ENCODE measurements around the gene KLHL21. TPM values are rescaled to one million over a fixed set of nuclear protein-coding genes. Genes with fewer than 3 reads are reported as not detected.
"Not testable (repeated sequence)": the region's sequence is repeated elsewhere in the genome, so short reads cannot be mapped to it uniquely, and the experiment has no call there.

KLHL21 gene
- 10 to 100 TPM; 26.1 to 33.8 TPM for total RNA-seq
- 98.4 to 205 reads per million in 2 donors for total RNA-seq

DNA sequence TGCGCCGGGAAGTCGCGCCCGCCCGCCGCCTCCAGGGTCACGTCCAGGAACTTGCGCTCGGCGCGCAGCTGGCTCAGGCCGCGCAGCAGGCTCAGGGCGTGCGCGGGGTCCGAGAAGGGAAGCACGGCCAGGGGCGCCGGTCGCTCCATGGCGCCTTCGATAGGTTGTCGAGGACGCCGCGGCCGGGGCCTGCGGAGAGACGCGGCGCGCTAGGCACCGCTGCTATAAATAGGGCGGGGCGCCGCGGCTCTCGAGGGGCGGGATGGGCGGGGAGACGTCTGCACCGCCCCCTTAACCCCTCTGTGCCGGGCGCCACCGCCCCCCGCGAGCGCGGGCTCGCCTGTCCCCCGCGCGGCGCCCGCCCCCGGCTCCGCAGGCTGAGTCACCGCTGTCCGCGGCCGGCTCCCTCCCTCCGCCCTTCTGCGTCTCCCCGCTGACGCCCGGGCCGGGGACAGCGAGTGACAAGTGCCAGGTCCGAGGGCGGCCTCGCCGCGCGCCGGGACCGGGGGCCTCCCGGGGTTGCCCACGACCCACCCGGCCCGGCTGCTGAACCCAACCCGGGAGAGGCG, at the start of gene KLHL21:
Gene KLHL21, minus strand, starts transcription at position 201 of the 569 bp plus-strand sequence. Its CDS starts 52 bp downstream, at position 149.
- ATAC-seq (peak; percentile 67), DNase-seq (peak; percentile 63 to 82 (median 82))
- Mint-ChIP-seq H3K27ac (peak within 1 kb of the TSS; percentile 91), H3K4me3 (peak within 1 kb of the TSS; percentile 98), H3K36me3 (ENCODE audit: low read depth) (no peaks in the 10 kb centered on the region), H3K27me3 (no peaks in the 10 kb centered on the region), H3K4me1 (peaks cover 16% of the 10 kb centered on the region)
- no peaks in the 10 kb centered on the region for H3K9me3 ChIP-seq (ENCODE audit: control insufficient read depth, low read length, poor library complexity, severe bottlenecking)

DNA sequence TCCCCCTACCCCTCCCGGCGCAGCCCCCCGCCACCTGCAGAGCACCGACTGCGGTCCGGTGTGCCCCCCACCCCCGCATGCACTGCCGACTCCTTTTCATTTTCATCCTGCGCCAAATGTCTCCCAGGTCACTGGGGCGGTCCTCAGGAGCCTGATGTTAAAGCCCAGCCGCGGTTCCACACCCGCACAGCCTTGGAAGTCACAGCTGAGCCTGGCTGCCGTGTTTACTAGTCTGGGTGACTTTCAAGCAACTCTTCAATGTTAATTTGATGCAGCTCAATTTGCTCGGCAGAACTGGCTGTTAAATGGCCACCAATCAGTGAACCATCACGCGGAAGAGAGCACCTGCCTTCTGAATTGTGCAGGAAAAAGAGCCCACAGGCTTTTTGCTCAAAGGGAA, 49.2 kb upstream of the KLHL21 start:
- no peak overlapping the region for H3K4me3 Mint-ChIP-seq
- H3K9me3 ChIP-seq (ENCODE audit: control insufficient read depth, low read length, poor library complexity, severe bottlenecking), result no peaks in the 10 kb centered on the region
- H3K27me3 Mint-ChIP-seq, result no peaks in the 10 kb centered on the region
- H3K4me1 Mint-ChIP-seq, result no peaks in the 10 kb centered on the region
- no peak for ATAC-seq
- H3K36me3 Mint-ChIP-seq (ENCODE audit: low read depth), result no peaks in the 10 kb centered on the region
- no peak for DNase-seq
- no peak overlapping the region for H3K27ac Mint-ChIP-seq

DNA sequence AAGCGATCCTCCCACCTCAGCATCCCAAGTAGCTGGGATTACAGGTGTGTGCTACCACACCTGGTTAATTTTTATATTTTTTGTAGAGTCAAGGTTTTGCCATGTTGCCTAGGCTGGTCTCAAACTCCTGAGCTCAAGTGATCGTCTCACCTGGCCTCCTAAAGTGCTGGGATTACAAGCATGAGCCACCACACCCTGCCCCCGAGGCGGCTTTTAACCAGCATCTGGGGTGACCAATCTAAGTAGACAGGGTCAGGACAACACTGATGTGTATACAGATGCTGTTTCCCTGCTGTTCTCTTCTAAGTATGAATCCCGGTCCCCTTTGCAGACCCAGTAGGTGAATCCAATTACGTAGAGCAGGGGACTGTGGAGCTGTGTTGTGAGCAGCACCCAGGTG, 45.9 kb upstream of the KLHL21 start:
- H3K9me3 ChIP-seq (ENCODE audit: control insufficient read depth, low read length, poor library complexity, severe bottlenecking), result no peaks in the 10 kb centered on the region
- Mint-ChIP-seq H3K27ac (no peak overlapping the region), H3K4me1 (peaks cover 3% of the 10 kb centered on the region), H3K36me3 (ENCODE audit: low read depth) (no peaks in the 10 kb centered on the region), H3K4me3 (no peak overlapping the region), H3K27me3 (no peaks in the 10 kb centered on the region)
- DNase-seq, result no peak
- no peak for ATAC-seq

DNA sequence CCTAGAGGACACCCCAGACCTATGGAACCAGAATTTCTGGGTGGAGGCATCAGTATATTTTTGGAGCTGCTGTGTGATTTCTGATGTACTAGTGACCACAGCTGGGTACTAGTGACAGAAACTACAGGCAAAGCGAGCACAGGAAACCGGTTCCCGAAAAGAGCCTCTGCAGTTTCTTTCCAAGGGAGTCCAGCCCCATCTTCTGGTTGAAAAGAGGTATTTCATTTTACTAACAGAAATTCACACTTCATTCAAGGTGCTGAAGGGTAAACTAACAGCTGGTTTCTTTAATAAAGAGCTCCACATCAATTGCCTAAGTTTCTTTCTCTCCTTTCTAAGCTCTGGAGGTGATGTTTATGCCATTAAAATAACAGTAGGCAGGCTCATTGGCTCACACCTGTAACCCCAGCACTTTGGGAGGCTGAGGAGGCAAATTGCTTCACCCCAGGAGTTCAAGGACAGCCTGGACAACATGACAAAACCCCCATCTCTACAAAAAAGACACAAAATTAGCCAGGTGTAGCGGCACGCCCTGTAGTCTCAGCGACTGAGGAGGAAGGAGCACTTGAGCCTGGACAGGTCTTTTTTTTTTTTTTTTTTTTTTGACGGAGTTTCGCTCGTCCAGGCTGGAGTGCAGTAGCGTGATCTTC, 44.0 kb upstream of the KLHL21 start:
- DNase-seq (no peak), ATAC-seq (peak; percentile 57)
- no peaks in the 10 kb centered on the region for H3K9me3 ChIP-seq (ENCODE audit: control insufficient read depth, low read length, poor library complexity, severe bottlenecking)
- Mint-ChIP-seq H3K27ac (peak overlapping the region; percentile 37), H3K4me1 (peaks cover 9% of the 10 kb centered on the region), H3K4me3 (no peak overlapping the region), H3K36me3 (ENCODE audit: low read depth) (peaks cover 8% of the 10 kb centered on the region), H3K27me3 (no peaks in the 10 kb centered on the region)

DNA sequence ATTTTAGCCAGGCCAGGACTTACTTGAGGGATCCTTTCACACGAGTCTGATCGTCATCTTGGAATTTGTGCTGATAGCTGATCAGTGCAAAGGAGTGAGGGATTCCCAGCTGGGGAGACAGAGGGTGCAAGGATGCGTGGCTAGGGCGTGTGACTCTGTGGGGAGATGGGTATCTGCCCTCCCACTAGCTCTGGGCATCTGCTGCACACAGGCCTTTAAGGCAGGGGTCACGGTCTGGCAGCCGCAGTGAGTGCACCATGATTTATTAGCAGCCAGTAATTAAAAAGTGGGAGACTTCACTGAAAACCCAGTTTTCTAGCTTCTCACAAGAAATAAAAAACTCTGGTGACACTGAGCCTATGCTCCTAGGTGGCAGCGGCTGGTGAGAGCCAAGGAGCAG, 42.3 kb upstream of the KLHL21 start:
- H3K4me3 Mint-ChIP-seq, result no peak overlapping the region
- peaks cover 8% of the 10 kb centered on the region for H3K36me3 Mint-ChIP-seq (ENCODE audit: low read depth)
- DNase-seq (no peak), ATAC-seq (no peak)
- H3K27ac Mint-ChIP-seq, result no peak overlapping the region
- no peaks in the 10 kb centered on the region for H3K27me3 Mint-ChIP-seq
- no peaks in the 10 kb centered on the region for H3K9me3 ChIP-seq (ENCODE audit: control insufficient read depth, low read length, poor library complexity, severe bottlenecking)
- H3K4me1 Mint-ChIP-seq, result peaks cover 9% of the 10 kb centered on the region

- not testable (repeated sequence) for H3K36me3 Mint-ChIP-seq (ENCODE audit: low read depth); H3K4me3 Mint-ChIP-seq; DNase-seq; H3K27ac Mint-ChIP-seq; H3K4me1 Mint-ChIP-seq; ATAC-seq; H3K27me3 Mint-ChIP-seq; H3K9me3 ChIP-seq (ENCODE audit: control insufficient read depth, low read length, poor library complexity, severe bottlenecking)
Observed at GRCh38 chr1:6640867-6641266, 38.2 kb upstream of the KLHL21 start.

DNA sequence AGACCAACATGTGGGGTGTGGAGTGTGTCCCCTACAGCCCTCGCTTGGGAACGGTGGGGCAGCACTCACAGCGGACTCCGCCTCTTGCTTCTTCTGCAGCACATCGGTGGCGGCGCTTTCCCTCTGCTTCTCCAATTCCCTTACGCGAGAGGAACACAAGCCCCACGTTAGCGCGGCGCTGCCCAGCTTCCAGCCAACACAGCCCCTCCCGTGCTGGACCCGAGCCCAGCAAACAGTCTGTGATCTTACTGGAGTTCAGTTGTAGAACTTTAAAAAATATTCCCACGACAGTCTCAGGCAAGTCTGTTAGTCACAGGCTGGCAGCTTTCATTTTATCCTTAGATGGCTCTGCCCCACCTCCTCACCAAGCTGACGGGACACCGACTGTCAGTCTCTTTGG, 35.6 kb upstream of the KLHL21 start:
- no peaks in the 10 kb centered on the region for H3K9me3 ChIP-seq (ENCODE audit: control insufficient read depth, low read length, poor library complexity, severe bottlenecking)
- Mint-ChIP-seq H3K36me3 (ENCODE audit: low read depth) (peaks cover 8% of the 10 kb centered on the region), H3K4me3 (no peak overlapping the region), H3K27ac (no peak overlapping the region), H3K4me1 (peaks cover 6% of the 10 kb centered on the region), H3K27me3 (no peaks in the 10 kb centered on the region)
- DNase-seq, result no peak
- no peak for ATAC-seq

DNA sequence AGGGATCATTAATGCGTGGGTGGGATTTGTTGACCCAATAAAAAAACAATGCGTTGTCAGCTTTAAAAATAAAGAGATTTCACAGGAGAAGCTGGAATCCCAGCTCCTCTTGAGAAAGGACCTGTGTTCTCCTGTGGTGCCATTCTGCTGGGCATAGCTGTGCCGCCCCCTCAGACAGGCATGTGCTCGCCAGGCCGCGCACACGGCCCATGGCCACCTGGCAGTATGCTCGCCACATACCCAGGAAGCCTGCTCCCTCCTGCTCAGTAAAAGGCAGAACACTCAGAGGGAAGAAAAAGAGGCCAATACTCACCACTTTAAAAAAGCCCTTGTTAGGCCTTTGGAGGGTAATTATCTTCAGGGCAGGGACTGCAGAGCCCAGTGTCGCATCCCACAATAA, 35.1 kb upstream of the KLHL21 start:
- no peak for ATAC-seq
- peaks cover 6% of the 10 kb centered on the region for H3K4me1 Mint-ChIP-seq
- H3K9me3 ChIP-seq (ENCODE audit: control insufficient read depth, low read length, poor library complexity, severe bottlenecking), result no peaks in the 10 kb centered on the region
- DNase-seq, result no peak
- no peak overlapping the region for H3K27ac Mint-ChIP-seq
- H3K36me3 Mint-ChIP-seq (ENCODE audit: low read depth), result peaks cover 7% of the 10 kb centered on the region
- no peaks in the 10 kb centered on the region for H3K27me3 Mint-ChIP-seq
- no peak overlapping the region for H3K4me3 Mint-ChIP-seq

DNA sequence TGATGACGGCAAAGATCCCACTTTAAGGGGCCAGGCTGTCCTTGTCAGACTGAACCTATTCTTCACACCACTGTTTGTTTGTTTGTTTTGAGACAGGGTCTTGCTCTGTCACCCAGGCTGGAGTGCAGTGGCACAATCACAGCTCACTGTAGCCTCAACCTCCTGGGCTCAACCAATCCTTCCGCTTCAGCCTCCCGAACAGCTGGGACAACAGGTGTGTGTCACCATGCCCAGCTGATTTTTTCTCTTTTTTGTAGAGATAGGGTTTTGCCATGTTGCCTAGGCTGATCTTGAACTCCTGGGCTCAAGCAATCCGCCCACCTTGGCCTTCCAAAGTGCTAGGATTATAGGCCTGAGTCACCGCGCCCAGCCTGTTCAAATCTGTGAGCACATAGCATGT, 34.1 kb upstream of the KLHL21 start:
- peak overlapping the region; percentile 16 for H3K27ac Mint-ChIP-seq
- H3K36me3 Mint-ChIP-seq (ENCODE audit: low read depth); ATAC-seq; H3K9me3 ChIP-seq (ENCODE audit: control insufficient read depth, low read length, poor library complexity, severe bottlenecking); H3K27me3 Mint-ChIP-seq; H3K4me1 Mint-ChIP-seq; DNase-seq; H3K4me3 Mint-ChIP-seq: not testable (repeated sequence)

- Mint-ChIP-seq H3K36me3 (ENCODE audit: low read depth) (peaks cover 2% of the 10 kb centered on the region), H3K4me3 (no peak overlapping the region), H3K27ac (no peak overlapping the region), H3K27me3 (no peaks in the 10 kb centered on the region), H3K4me1 (no peaks in the 10 kb centered on the region)
- DNase-seq (no peak), ATAC-seq (no peak)
- no peaks in the 10 kb centered on the region for H3K9me3 ChIP-seq (ENCODE audit: control insufficient read depth, low read length, poor library complexity, severe bottlenecking)
Observed at GRCh38 chr1:6635910-6636760, 33.5 kb upstream of the KLHL21 start.

DNA sequence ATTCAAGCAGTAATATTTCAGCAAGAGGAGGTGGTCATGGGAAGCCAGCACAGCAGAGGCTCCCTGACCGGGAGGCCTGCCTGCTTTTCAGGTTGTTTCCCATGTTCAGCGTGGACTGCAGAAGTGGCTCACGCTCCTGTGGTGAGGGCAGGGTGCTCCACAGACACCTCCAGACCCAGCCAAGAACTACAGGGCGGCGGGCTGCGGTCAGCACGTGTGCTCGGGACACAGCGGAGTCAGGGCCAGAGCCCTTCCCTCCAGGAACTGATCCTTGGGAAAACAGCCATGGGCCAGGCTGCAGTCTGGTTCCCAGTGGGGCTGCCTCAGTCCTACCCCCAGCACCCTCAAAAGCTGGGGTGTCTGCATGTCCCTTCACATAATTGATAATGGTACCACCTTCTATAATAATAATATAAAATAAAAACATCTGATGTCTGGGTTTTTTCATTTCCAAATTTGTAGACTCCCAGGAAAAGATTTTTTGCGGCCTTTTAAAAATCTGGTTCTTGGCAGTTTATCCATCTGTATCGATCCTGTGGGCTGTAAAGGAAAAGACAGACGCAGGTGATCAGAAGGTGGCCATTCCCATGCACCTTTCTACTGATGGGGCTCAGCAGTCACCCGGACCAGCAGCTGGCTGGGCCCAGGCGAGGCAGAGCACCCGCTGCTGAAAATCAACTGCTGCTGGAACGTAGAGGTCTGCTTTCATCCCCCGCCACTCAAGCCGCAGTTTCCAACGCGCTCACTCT, 32.7 kb upstream of the KLHL21 start:
- peaks cover 2% of the 10 kb centered on the region for H3K36me3 Mint-ChIP-seq (ENCODE audit: low read depth)

GRCh38 chr1:6634371-6635052, 31.8 kb upstream of the KLHL21 start:
- H3K9me3 ChIP-seq (ENCODE audit: control insufficient read depth, low read length, poor library complexity, severe bottlenecking), result no peaks in the 10 kb centered on the region
- peak overlapping the region; percentile 41 for H3K27ac Mint-ChIP-seq
- H3K4me1 Mint-ChIP-seq, result no peaks in the 10 kb centered on the region
- ATAC-seq (peak; percentile 58), DNase-seq (no peak)
- H3K36me3 Mint-ChIP-seq (ENCODE audit: low read depth), result peaks cover 2% of the 10 kb centered on the region
- H3K4me3 Mint-ChIP-seq, result no peak overlapping the region
- H3K27me3 Mint-ChIP-seq, result no peaks in the 10 kb centered on the region

More for the DNA sequence above, 32.7 kb upstream of the KLHL21 start:
- no peak for DNase-seq
- Mint-ChIP-seq H3K27ac (peak overlapping the region; percentile 41), H3K27me3 (no peaks in the 10 kb centered on the region), H3K4me1 (no peaks in the 10 kb centered on the region), H3K4me3 (no peak overlapping the region)
- H3K9me3 ChIP-seq (ENCODE audit: control insufficient read depth, low read length, poor library complexity, severe bottlenecking), result no peaks in the 10 kb centered on the region
- ATAC-seq, result no peak
